Stimulated activated CD4-positive, alpha-beta T cell treated with anti-CD3 and anti-CD28 coated beads, TNF-alpha, amount 100 ng/mL, for 48 hours (primary cell): ENCODE data around the gene PTH1R.

Experiments used
- DNase-seq, 3 donors: peaks; one replicate each; pipeline ENCODE4 v3.0.0-alpha.2; 2020; ENCODE audit warnings: low read depth in 3 of 3

The PTH1R gene

GRCh38 chr3:46877406-46878125, at the start of gene PTH1R:
Gene PTH1R (plus strand): TSS chr3:46877721. CDS start chr3:46883560, 5,839 bp downstream.
- DNase-seq, result no peak

DNA sequence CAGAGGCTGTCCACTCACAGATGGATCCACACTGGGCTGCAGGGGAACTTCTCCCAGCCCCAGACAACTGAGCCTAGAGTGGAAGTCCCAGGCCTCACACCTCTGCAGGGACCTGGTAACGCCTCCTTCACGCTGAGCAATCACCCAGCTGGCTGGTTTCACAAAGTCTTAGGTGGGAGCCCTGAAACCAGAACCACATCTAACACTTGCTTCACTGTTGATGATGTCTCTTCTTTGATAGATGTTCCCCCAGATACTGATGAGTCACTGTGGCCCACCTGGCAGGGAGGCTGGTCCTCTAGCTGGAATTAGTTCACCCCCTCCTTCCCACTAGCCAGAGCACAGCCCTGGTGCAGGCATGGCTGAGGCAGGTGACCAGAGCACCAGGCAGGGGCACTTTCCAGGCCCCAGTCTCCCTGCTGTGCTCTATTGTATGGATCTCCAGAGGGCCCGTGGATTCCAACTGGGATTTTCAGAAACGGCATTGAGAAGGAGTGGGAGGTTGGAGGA, 47.8 kb upstream of the PTH1R start:
- DNase-seq, result peak in 2 of 3 donors; percentile 31 to 40

GRCh38 chr3:46830801-46831200, 46.7 kb upstream of the PTH1R start:
- DNase-seq, result no peak

GRCh38 chr3:46831316-46831715, 46.2 kb upstream of the PTH1R start:
- DNase-seq, result no peak

GRCh38 chr3:46831841-46832240, 45.7 kb upstream of the PTH1R start:
- no peak for DNase-seq

GRCh38 chr3:46833346-46834300, 43.9 kb upstream of the PTH1R start:
- no peak for DNase-seq

- DNase-seq, result no peak
Observed at GRCh38 chr3:46835054-46835453, 42.5 kb upstream of the PTH1R start.

- no peak for DNase-seq
Observed at GRCh38 chr3:46835491-46835890, 42.0 kb upstream of the PTH1R start.

DNA sequence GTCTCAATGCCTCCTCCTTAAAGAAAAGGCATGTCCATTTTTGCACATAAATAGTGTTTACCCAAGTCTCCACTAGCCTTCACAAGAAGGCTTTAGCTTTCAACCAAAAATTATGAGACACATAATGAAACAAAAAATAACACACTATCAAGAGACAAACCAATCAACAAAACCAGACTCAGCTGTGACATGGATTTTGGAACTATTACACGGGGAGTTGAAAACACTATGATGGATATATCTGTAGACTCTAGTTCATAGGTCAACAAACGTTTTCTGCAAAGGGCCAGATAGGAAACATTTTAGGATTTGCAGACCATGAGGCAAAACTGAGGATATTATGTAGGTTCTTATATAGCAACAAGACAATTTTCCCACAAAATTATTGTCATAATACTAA, 39.2 kb upstream of the PTH1R start:
- DNase-seq, result no peak

DNA sequence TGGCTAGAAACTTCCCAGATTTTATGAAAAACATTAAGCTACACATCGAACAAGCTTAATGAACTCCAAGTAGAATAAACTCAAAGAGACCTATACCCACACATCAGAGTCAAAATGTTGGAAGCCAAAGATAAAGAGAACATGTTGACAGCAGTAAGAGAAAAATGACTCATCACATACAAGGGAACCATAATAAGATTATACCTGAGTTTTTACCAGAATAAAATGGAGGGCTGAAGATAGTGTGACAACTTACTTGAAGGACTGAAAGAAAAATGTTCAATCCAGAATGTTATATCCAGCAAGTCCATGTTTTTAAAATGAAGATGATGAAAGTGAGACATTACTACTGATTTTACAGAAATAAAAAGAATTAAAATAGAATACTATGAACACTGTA, 37.0 kb upstream of the PTH1R start:
- DNase-seq, result no peak

- DNase-seq, result no peak
Observed at GRCh38 chr3:46843508-46843907, 34.0 kb upstream of the PTH1R start.

DNA sequence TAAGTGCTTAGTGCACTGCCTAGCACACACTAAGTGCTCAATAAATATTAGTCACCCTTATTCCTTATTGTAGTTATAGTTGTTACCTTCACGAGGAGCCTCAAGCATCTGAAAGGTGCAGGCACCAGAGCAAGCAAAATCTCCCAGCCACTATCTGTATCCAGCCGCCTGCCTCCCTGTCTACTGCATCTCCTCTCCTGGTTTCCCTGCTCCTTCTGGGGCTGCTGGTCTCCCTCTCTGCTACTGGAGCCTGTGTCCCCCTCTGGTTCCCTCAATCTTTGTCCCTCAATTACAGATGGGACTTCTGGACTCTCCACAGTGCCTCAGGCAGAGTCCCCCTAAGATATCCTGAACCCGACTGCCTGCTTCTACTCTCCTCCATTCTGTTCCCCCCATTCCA, 33.1 kb upstream of the PTH1R start:
- no peak for DNase-seq

GRCh38 chr3:46844881-46845312, 32.6 kb upstream of the PTH1R start:
- DNase-seq, result no peak

DNA sequence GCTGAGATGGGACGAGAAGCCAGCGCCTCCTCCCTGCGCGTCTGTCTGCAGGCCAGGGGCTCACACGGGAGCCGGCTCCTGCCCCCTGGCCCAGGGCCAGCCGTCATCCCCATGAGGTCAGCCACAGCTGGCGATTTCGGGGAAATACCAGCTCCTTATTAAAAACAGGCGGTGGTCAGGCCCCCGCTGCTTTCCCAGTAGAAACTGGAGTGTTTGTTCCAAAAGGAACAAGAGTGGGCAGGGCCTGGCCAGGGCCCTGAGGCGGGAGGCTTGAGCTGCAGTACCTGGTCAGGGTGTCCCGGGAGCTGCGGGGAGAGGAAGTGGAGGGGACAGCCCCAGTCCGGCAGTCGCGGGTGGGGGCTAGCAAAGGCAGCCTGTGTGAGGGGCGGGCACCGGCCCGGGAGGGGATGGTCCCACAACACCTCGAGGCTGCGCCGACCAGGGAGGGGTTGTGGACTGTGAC, 32.1 kb upstream of the PTH1R start:
- no peak for DNase-seq

- DNase-seq, result peak; percentile 48 to 69 (median 50)
Observed at GRCh38 chr3:46845860-46846623, 31.5 kb upstream of the PTH1R start.

DNA sequence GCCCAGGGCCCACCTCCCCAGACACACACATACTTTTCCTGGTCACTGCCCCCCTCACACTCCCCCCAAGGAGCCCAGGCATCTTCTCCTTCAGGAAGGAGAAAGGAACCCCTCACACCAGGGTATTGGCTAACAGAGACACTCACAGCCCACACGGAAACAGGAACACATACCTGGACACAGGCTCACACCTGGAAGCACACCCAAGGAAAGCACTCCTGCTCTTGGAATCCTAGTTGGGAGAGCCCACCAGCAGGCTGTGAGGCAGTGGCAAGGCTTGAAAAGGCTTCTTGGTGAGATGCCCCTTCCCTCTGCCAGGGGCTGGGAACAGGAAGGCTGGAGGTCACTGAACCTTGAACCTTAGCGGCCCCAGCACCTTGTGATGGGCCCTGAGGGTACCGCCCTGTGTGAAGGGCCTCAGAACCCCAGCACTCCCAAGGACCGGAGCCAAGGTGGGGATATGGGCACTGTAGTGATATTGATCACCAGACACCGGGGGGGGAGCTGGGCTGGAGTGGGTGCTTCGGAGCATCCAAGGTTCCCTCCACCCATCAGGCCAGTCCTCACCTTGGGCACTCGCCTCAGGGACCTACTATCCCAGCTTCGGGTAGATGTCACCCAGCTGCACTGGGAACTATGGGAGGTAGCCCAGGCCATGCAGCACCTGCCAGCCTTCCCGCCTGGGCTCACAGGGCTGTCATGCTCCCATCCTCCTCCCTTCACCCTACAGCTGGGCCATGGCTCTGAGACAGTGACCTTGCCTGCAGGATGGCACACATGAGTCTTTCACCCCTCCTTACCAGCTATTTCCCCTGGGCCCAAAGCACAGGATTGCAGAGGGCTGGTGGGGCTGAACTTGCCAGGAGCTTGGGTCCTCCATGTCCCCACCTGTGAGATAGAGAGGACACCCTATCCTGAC, 30.6 kb upstream of the PTH1R start:
- DNase-seq, result no peak

GRCh38 chr3:46847744-46848143, 29.8 kb upstream of the PTH1R start:
- DNase-seq, result no peak

DNA sequence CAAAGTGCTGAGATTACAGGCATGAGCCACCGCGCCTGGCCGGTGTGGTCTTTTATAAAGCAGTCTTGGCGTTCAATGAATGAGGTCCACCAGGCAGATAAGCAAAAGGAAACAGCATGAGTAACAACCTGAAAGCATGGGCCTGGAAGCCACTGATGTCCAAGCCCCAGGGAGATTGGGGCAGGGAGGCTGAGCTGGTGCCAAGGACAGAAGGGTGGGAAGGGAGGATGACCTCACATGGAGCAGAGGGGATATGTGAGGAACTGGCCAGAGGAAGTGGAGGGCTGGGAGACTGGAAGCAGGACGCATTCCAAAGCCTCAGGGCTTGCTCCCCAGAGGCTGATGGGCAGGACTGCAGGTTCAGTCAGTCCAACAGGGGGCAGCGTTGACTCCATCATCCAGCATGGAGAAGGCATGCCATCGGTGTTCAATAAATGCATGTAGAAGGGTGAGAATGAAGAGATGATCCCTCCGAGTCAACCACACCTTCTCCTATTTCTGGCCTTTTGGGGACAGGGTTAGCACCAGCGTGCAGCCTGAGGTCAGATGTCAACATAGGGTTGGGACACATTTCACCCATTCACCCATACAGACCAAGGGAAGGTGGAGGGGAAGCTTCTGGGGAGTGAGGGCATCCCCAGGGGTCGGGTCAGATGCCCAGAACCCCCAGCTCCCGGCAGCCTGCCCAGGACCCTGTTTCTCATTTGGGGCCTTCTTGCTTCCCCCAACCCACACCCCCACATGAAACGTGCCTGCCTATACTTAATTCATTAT, 29.1 kb upstream of the PTH1R start:
- DNase-seq, result peak in 1 of 3 donors; percentile 37

DNA sequence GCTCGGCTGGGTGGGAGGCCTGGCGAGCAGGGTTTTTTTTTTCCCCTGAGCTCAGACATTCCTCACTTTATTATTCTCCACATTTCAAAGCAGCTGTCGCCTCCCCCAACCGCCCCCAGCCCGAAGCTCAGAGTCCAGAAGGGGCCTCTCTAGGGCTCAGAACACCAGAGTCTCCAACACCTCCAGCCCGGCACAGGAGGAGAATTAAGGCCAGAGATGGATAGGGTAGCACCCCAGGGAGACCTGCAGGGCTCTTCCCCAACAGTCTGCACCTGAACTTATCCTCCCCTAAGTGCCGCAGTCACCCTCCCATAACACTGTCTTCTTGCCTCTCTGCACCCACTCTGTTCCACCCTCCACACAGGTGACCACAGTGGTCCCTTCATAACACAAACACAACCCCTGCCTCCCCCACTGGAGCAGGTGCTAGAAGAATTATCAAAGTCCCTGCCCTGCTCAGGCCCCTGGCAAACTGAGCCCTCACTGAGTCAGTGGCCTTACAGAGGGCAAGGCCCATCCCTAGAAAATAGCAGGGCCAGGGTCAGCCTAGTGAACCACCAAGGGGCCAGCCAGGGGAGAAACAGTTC, 28.4 kb upstream of the PTH1R start:
- DNase-seq, result no peak
